H1 (cell line): ENCODE results near the gene NEDD4L. TPM values are rescaled to one million over a fixed set of nuclear protein-coding genes. Genes with fewer than 3 reads are reported as not detected.

Experiments
- CTCF ChIA-PET: fragments of 300-600 bp; sonication (Branson Sonifier 250); formaldehyde crosslinking; loops from one replicate; lab custom pipeline; 2021; ENCODE audit not compliant: partially characterized antibody; lab: Charles Lee
- POLR2A ChIA-PET: fragments of 300-600 bp; sonication (Branson Sonifier 250); formaldehyde crosslinking; loops from one replicate; lab custom pipeline; 2021; ENCODE audit warnings: inconsistent platforms; ENCODE audit not compliant: partially characterized antibody; lab: Charles Lee
- DNase-seq, 2 experiments: peaks; one replicate each; pipeline versions ENCODE4 v3.0.0 to v3.0.0-alpha.2; 2010 to 2022; ENCODE audit warnings: low spot score in 2 of 2, low read depth in 1 of 2, mixed read lengths in 1 of 2
- FAIRE-seq: peaks from 2 replicates; lab custom pipeline; 2011; peaks lifted over from hg19 to GRCh38; lab: Jason Lieb, UNC
- H2AFZ ChIP-seq: 2 replicates; pipeline ENCODE4 v1.8.1; 2012; ENCODE audit warnings: low read length, inconsistent platforms
- H2AK5ac ChIP-seq: 2 replicates; pipeline ENCODE4 v1.6.1; 2013; ENCODE audit warnings: low read depth, low read length
- H2BK120ac ChIP-seq: replicated peaks from 2 replicates; pipeline ENCODE3; 2013; ENCODE audit warnings: low read depth, low read length, inconsistent platforms
- H2BK12ac ChIP-seq: 2 replicates; pipeline ENCODE4 v1.6.1; 2013; ENCODE audit warnings: low read depth, low read length
- H2BK15ac ChIP-seq: 2 replicates; pipeline ENCODE4 v1.6.1; 2013; ENCODE audit warnings: low read length
- H2BK20ac ChIP-seq: 2 replicates; pipeline ENCODE4 v1.6.1; 2013; ENCODE audit warnings: low read length
- H2BK5ac ChIP-seq: 2 replicates; pipeline ENCODE4 v1.6.1; 2013; ENCODE audit warnings: low read depth, low read length
- H3K14ac ChIP-seq: 2 replicates; pipeline ENCODE4 v1.6.1; 2013; ENCODE audit warnings: inconsistent platforms; ENCODE audit not compliant: insufficient read length
- H3K18ac ChIP-seq: 2 replicates; pipeline ENCODE4 v1.6.1; 2013; ENCODE audit warnings: low read length; ENCODE audit errors: extremely low read depth
- H3K23ac ChIP-seq: 2 replicates; pipeline ENCODE4 v1.6.1; 2013; ENCODE audit warnings: inconsistent platforms; ENCODE audit not compliant: insufficient read length
- H3K23me2 ChIP-seq: 2 replicates; pipeline ENCODE4 v1.6.1; 2013; ENCODE audit warnings: low read depth, low read length
- H3K27ac ChIP-seq: 2 replicates; pipeline ENCODE4 v1.6.1; 2011; ENCODE audit warnings: low read depth, low read length, inconsistent platforms
- H3K27me3 ChIP-seq, 4 experiments: replicated peaks in 1 of 4; 1 replicate in 1 of 4; 2 replicates in 3 of 4; pipeline versions ENCODE4 v1.6.1 to v1.8.1; 2011 to 2013; ENCODE audit warnings: low read length in 3 of 4, mild to moderate bottlenecking in 3 of 4, inconsistent platforms in 2 of 4, mixed read lengths in 2 of 4, moderate library complexity in 1 of 4; ENCODE audit not compliant: control insufficient read depth in 3 of 4, insufficient read depth in 3 of 4; ENCODE audit errors: extremely low read depth in 1 of 4
- H3K36me3 ChIP-seq, 4 experiments: 2 replicates each; pipeline versions ENCODE4 v1.6.1 to v1.8.1; 2011 to 2013; ENCODE audit warnings: mild to moderate bottlenecking in 4 of 4, low read length in 3 of 4, moderate library complexity in 2 of 4, control low read depth in 1 of 4, inconsistent platforms in 1 of 4; ENCODE audit not compliant: insufficient read depth in 4 of 4, control insufficient read depth in 2 of 4
- H3K4ac ChIP-seq: replicated peaks from 2 replicates; pipeline ENCODE3; 2013; ENCODE audit warnings: low read length, low read depth, mixed read lengths, inconsistent platforms; ENCODE audit not compliant: insufficient read length
- H3K4me1 ChIP-seq, 4 experiments: replicated peaks in 1 of 4; 1 replicate in 1 of 4; 2 replicates in 3 of 4; pipeline versions ENCODE4 v1.6.1 to v1.8.1; 2011 to 2013; ENCODE audit warnings: low read length in 3 of 4, inconsistent platforms in 2 of 4, mixed read lengths in 1 of 4; ENCODE audit not compliant: insufficient read depth in 4 of 4, control insufficient read depth in 3 of 4
- H3K4me2 ChIP-seq, 2 experiments: 2 replicates each; pipeline versions ENCODE4 v1.6.1 to v1.8.1; 2011 to 2013; ENCODE audit warnings: low read depth in 2 of 2, low read length in 2 of 2, control low read depth in 1 of 2, inconsistent platforms in 1 of 2, mild to moderate bottlenecking in 1 of 2; ENCODE audit not compliant: insufficient read depth in 1 of 2
- H3K4me3 ChIP-seq, 4 experiments: fragments of 200-600, 300-600 bp in 1 of 4; sonication (generic), shearing (Covaris generic), sonication (Bioruptor Twin) in 1 of 4; 2 replicates each; pipeline versions ENCODE4 v1.5.1 to v1.8.1; 2011 to 2016; ENCODE audit warnings: low read length in 4 of 4, low read depth in 3 of 4, control low read depth in 2 of 4, inconsistent platforms in 2 of 4, mild to moderate bottlenecking in 2 of 4, mixed read lengths in 1 of 4, moderate library complexity in 1 of 4; ENCODE audit not compliant: insufficient read depth in 2 of 4; ENCODE audit errors: extremely low read depth in 1 of 4
- H3K56ac ChIP-seq: replicated peaks from 2 replicates; pipeline ENCODE3; 2013; ENCODE audit warnings: low read depth, mild to moderate bottlenecking, mixed read lengths, low read length, inconsistent platforms; ENCODE audit not compliant: insufficient read length
- H3K79me1 ChIP-seq: 2 replicates; pipeline ENCODE4 v1.6.1; 2013; ENCODE audit warnings: low read depth, low read length, control low read depth
- H3K79me2 ChIP-seq, 2 experiments: 2 replicates each; pipeline versions ENCODE4 v1.6.1 to v1.8.1; 2012 to 2013; ENCODE audit warnings: low read length in 2 of 2, mild to moderate bottlenecking in 2 of 2, inconsistent platforms in 1 of 2; ENCODE audit not compliant: insufficient read depth in 2 of 2, control insufficient read depth in 1 of 2
- H3K9ac ChIP-seq, 4 experiments: replicated peaks in 1 of 4; 1 replicate in 1 of 4; 2 replicates in 3 of 4; pipeline versions ENCODE4 v1.6.1 to v1.8.1; 2011 to 2013; ENCODE audit warnings: low read depth in 3 of 4, low read length in 3 of 4, control low read depth in 2 of 4, mild to moderate bottlenecking in 2 of 4, moderate library complexity in 2 of 4, inconsistent platforms in 1 of 4; ENCODE audit errors: extremely low read depth in 1 of 4
- H3K9me3 ChIP-seq, 2 experiments: 2 replicates each; pipeline versions ENCODE4 v1.6.1 to v1.8.1; 2012 to 2013; ENCODE audit warnings: mild to moderate bottlenecking in 2 of 2, moderate library complexity in 2 of 2, control low read depth in 1 of 2, inconsistent platforms in 1 of 2, low read depth in 1 of 2, low read length in 1 of 2, mixed read lengths in 1 of 2; ENCODE audit not compliant: insufficient read depth in 2 of 2
- H4K20me1 ChIP-seq, 2 experiments: replicated peaks in 1 of 2; 2 replicates each; pipeline versions ENCODE3 to v1.8.1; 2011 to 2013; ENCODE audit warnings: inconsistent platforms in 2 of 2, low read length in 2 of 2, mild to moderate bottlenecking in 1 of 2; ENCODE audit not compliant: insufficient read depth in 2 of 2, control insufficient read depth in 1 of 2
- H4K5ac ChIP-seq: 2 replicates; pipeline ENCODE4 v1.6.1; 2013; ENCODE audit warnings: low read length, low read depth, mixed read lengths, inconsistent platforms; ENCODE audit not compliant: insufficient read length
- H4K8ac ChIP-seq: 2 replicates; pipeline ENCODE4 v1.8.0; 2013; ENCODE audit warnings: mild to moderate bottlenecking, moderate library complexity, low read length, inconsistent platforms; ENCODE audit not compliant: insufficient read depth; ENCODE audit errors: extremely low read depth
- H4K91ac ChIP-seq: replicated peaks from 2 replicates; pipeline ENCODE3; 2013; ENCODE audit warnings: low read length, mixed read lengths, inconsistent platforms; ENCODE audit not compliant: insufficient read length
- WGBS, 2 experiments: shearing (Covaris generic) in 1 of 2; methylation state at CpG; one replicate each; pipeline versions ENCODE4 v1.1.6 to v1.1.7; 2013 to 2015; ENCODE audit warnings: low lambda C conversion rate in 2 of 2, mixed read lengths in 2 of 2, inconsistent platforms in 1 of 2, low coverage in 1 of 2, missing lambda C conversion rate in 1 of 2; ENCODE audit not compliant: insufficient replicate concordance in 2 of 2, insufficient coverage in 1 of 2, insufficient read length in 1 of 2; ENCODE audit errors: extremely low coverage in 1 of 2, missing lambda C conversion rate in 1 of 2; 5-methylcytosine and 5-hydroxymethylcytosine counted together
- polyA plus RNA-seq, 7 experiments: library from polyadenylated mRNA; depleted of rRNA in 3 of 7; stranded (reverse) in 5 of 7; unstranded in 2 of 7; fragments of >200 nt in 5 of 7; fragments of 200-250 nt in 2 of 7; gene quantifications; 1 replicate in 5 of 7; 2 replicates in 1 of 7; 4 replicates in 1 of 7; pipeline versions ENCODE4 v1.2.1 to v1.2.3, GENCODE V29; 2011 to 2013; ENCODE audit warnings: missing spikeins in 2 of 7, mixed read lengths in 2 of 7
- total RNA-seq: library from RNA; stranded (reverse); fragmentation: NEBNext Ultra II Directional; extraction: Animal tissue kit (Norgen Biotek cat#: 25700); gene quantifications from 2 replicates; pipeline ENCODE4 v1.2.1, GENCODE V29; 2021

Gene NEDD4L
- total and polyA plus RNA-seq, 2 of the 8 experiments (the other 6 are each of a cell fraction or from before 2014, with no cell fraction given): 37.3 to 69.8 TPM

GRCh38 chr18:58344861-58345463 lies 300.9 kb downstream of the NEDD4L start:
- peak overlapping the region; percentile 84 for H2BK120ac ChIP-seq
- DNase-seq: peak in 1 of 2 experiments; percentile 36
- no peaks in the 10 kb centered on the region for H3K23me2 ChIP-seq
- H3K27ac ChIP-seq: peak overlapping the region; percentile 42; the same call in 1 of the 2 replicates
- H2BK20ac ChIP-seq: no peak overlapping the region
- FAIRE-seq: peak; percentile 78
- peak overlapping the region; percentile 84 for H4K5ac ChIP-seq
- H2BK12ac ChIP-seq: no peak overlapping the region; the same call in 1 of the 2 replicates
- H4K91ac ChIP-seq: peak overlapping the region; percentile 63
- no peak overlapping the region for H2AK5ac ChIP-seq
- H3K4me3 ChIP-seq: peak overlapping the region in 1 of 4 experiments; percentile 7; a peak in 2 of 8 replicates
- peak overlapping the region; percentile 9 to 49; a peak in 3 of 4 replicates for H3K4me2 ChIP-seq
- H3K9me3 ChIP-seq: no peaks in the 10 kb centered on the region
- 24% methylated on average over 8 of the region's 8 CpGs; no CpG with 5 or more reads in 1 of the 2 experiments for WGBS, 2 experiments
- H3K79me2 ChIP-seq: no peaks in the 10 kb centered on the region; a peak in 1 of 4 replicates
- H2AFZ ChIP-seq: no peak overlapping the region
- H3K4me1 ChIP-seq: peaks cover 15 to 44% (median 35%) of the 10 kb centered on the region in 4 experiments
- H3K4ac ChIP-seq: no peak overlapping the region
- no peak overlapping the region for H4K8ac ChIP-seq
- H3K18ac ChIP-seq: peak overlapping the region; percentile 4; the same call in 1 of the 2 replicates
- H3K36me3 ChIP-seq: peaks cover 0 to 12% (median 2%) of the 10 kb centered on the region in 4 experiments; a peak in 3 of 8 replicates
- H4K20me1 ChIP-seq: no peaks in the 10 kb centered on the region
- H3K56ac ChIP-seq: no peak overlapping the region
- H2BK15ac ChIP-seq: no peak overlapping the region
- H3K14ac ChIP-seq: no peak overlapping the region
- H3K27me3 ChIP-seq: no peaks in the 10 kb centered on the region
- peak overlapping the region; percentile 35; the same call in 1 of the 2 replicates for H2BK5ac ChIP-seq
- H3K9ac ChIP-seq: peak overlapping the region in 2 of 4 experiments; percentile 10 to 22; a peak in 2 of 7 replicates
- H3K79me1 ChIP-seq: no peaks in the 10 kb centered on the region
- CTCF ChIA-PET: interaction anchor here (0.7 to 2.0 kb wide), 5 partner anchors 10 to 418 kb away, joined by 3 to 8 read pairs (median 3); no protein-coding TSS in a partner anchor
- POLR2A ChIA-PET: interaction anchor here (0.5 to 0.6 kb wide), 2 partner anchors 142 to 991 kb away, joined by 3 to 4 read pairs; no protein-coding TSS in a partner anchor
- H3K23ac ChIP-seq: no peak overlapping the region
